ENCODE results near the gene AHRR.
"Not testable (repeated sequence)": the region's sequence is repeated elsewhere in the genome, so short reads cannot be mapped to it uniquely, and the experiment has no call there.

The AHRR gene

DNA sequence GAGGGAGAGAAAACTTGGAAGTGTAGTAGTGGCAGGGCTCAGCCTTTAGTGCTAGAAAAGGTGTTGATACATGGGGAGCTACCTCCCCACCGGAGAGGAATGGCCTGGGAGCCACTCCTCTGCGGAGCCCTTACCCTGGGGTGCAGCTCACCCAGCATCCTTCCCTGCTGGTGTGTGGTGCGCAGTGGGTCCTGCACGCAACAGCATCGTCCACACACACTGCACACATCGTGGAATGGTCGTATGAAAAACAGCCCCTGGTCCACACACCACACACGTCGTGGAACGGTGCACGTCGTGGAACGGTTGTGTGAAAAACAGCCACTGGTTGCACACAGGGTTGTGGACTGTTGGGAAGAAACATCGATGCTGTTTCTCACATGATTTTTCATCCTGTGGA is 16.1 kb upstream of the AHRR start:
- DNase-seq (ENCODE audit: low read depth in 3 of 3, low spot score in 1 of 3): no peak

DNA sequence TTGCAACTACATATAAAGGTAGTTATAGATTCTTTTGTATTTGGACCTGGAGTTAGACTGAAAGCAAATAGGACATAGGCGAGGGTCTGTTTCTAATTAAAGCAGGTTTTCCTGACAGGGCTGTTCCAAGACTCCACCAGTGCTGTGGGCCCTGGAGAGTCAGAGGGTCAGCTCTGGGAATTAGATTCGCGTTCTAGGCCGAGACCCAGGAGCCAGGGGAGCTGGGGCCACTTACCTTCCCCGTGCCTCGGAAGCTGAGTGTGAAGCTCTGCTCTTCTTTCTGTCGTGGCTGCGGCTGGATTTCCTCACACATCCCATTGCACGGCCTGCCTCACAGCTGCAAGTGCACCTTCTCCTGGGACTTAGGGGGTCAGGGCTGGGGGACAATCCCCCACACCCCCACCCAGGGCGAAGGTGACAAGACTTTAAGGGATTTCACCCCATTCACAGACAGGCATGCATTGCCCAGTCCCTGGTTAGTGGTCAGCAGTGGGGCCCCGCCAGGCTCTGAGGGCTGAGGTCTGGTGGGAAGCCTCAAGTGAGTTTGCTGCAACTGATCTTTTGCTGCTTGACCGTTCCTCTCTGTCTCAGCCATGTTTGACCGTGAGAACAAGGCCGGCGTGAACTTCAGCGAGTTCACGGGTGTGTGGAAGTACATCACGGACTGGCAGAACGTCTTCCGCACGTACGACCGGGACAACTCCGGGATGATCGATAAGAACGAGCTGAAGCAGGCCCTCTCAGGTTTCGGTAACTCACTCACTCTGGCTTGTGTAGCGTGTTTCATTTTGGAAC is 15.3 kb upstream of the AHRR start:
- DNase-seq (ENCODE audit: low read depth in 3 of 3, low spot score in 1 of 3): no peak

DNA sequence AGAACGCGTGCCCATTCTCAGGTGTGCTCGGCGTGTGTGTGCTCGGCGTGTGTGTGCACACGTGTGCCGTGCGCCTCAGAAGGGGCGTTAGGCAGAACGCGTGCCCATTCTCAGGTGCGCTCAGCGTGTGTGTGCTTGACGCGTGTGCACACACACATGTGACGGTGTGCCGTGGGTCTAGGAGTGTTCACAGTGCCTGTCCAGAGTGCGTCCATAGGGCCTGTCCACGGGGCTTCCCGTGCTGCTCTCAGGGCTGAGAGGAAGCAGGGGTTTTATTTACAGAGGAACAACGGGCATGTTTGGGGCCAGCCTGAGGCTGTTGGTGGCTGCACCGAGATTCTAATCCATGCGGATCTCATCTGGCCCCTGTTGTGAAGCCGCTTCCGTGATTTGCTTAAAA is 14.2 kb upstream of the AHRR start:
- DNase-seq (ENCODE audit: low read depth in 3 of 3, low spot score in 1 of 3): no peak

DNA sequence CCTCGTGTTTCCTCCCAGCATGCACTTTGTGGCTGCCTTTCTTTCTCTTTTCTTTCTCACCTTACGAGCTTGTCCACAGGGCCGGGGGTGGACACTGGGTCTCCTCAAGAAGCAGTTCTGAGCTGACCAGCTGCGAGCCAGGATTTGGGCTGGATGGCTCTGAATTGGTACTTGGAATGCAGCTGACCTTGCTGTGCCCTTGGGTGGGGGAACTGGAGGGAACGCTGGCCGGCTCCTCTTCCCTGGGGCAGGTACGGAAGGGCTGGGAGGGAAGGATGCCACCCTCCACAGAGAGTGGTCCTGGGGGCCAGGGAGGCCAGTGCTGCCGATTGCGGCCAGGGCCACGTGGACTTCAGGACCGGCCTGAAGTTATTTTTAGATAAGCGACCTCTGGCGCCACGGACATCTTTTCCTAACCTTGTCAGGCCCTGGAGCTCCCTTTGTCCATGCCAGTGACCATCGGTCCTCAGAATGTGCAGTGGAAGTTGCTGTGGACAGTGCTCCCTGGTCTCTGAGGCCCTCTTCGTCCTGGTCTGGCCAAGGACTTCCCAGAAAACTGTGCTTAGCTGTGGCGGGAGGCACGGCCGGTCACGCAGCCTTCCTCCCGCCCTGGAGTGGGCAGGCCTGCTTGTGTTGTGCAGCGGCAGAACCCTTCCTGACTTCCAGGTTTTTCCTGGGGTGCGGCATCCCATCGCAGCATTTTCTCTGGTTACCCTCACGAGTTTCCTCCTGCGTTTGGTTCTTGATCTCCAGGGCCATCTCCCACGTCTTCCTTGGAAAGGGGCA is 13.5 kb upstream of the AHRR start:
- no peak for DNase-seq (ENCODE audit: low read depth in 3 of 3, low spot score in 1 of 3)

DNA sequence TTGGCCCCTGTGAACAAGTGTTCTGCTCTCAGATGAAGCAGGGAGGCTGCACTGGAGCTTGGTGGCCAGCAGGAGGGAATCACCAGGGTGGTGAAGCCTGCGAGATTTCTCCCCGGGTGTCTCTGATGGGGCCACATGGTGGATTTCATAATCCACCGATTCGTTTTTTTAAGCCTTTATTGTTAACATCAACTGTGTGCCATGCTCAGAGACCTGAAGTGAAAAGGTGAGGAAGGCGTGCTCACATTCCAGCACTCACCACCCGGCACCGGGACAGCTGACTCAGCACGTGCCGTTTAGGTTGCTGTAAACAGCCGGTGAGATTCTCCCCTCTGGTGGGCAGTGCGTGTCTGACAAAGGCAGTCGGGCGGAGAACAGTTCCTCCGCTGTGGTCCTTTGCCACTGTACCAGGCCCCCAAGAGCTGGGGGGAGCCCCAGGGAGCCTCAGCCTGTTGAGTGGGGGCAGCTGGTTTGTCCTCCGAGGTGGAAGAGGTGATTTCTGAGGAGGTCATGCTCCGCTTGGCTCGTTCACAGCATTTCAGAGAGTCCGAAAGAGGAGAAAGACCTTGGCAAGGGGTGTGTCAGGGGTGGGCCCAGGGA is 12.7 kb upstream of the AHRR start:
- DNase-seq (ENCODE audit: low read depth in 3 of 3, low spot score in 1 of 3): no peak

DNA sequence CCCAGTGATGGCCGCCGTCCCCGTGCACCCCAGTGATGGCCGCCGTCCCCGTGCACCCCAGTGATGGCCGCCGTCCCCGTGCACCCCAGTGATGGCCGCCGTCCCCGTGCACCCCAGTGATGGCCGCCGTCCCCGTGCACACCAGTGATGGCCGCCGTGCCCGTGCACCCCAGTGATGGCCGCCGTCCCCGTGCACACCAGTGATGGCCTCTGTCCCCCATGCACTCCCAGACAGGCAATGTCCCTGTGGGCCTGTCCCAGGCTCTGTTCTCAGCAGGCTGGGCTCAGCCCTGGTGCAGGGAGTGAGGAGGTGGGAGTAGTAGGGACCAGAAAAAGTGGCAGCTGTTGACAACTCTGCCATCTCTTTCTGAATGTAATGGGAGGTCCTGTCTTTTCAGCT is 11.7 kb upstream of the AHRR start:
- DNase-seq (ENCODE audit: low read depth in 3 of 3, low spot score in 1 of 3): not testable (repeated sequence)

DNA sequence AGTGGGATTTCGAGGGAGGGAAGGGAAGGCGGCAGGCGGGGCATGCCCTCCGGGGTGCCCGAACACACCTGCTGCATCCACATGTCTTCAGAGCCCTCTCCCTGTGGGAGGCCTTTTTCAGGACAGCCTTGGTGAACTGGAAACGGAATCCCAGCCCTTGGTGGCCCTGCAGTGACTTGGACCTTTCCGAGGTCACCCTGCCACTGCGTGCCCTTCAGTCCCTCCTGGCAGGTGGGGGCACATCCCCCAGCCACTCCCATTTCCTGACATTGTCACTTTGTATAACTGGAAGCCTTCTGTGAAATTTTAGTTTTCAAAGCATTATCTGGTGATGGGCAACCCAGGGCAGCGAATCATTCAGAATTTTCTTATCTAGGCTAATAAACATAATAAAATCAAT is 11.0 kb upstream of the AHRR start:
- no peak for DNase-seq (ENCODE audit: low read depth in 3 of 3, low spot score in 1 of 3)

DNA sequence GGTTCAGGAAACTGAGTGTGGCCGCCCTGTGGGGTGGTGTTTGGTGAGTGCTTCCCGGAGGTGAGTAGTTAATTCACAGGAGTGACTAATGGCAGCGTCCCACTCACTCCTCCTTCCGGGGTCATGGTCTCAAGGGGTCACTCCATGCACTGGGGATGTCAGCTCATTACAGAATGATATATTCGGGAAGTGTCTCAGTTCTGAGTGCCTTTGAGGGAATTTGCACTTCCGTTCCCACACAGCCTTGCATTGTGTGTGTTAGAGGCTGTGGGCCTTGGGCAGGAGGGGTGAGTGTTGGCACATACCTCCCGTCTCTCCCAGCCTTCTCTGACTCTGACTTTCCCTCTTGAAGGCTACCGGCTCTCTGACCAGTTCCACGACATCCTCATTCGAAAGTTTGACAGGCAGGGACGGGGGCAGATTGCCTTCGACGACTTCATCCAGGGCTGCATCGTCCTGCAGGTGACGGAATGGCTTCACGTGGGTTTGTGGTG is 10.5 kb upstream of the AHRR start:
- DNase-seq (ENCODE audit: low read depth in 3 of 3, low spot score in 1 of 3): no peak

DNA sequence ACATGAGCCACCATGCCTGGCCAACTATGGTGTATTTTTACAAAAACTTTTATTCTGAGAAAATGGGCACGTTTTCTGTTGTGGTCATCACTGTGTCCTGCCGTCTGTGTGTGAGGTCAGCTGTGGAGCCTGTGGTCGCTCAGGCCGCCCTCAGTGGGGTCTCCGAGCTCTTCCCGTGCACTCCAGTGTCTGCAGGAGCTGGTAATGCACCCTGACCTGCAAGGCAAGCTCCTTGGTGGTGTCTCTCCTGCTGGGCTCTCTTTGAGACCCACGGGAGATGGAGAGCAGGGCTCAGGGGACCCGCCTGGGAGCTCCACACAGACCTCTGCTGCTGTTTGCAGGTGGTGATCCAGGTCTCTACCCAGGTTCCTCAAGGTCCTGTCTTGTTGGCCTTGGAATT is 9.6 kb upstream of the AHRR start:
- no peak for DNase-seq (ENCODE audit: low read depth in 3 of 3, low spot score in 1 of 3)

DNA sequence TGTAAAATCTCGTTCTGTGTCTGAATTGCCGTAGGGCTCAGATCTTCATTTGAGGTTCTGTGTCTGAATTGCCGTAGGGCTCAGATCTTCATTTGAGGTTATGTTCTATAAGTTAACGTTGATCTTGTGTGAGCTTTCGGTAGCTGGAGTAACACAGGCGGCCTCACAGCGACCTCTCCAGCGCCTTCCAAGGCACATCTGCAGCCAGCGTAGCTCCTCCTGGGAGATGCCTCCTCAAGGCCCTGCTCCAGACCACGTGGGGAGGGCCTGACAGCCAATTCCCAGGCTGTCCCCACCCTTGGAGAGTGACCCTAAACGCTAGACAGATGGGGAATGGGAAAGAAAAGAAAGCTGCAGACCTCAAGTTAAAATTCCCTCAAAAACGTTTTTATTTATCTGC is 8.7 kb upstream of the AHRR start:
- no peak for DNase-seq (ENCODE audit: low read depth in 3 of 3, low spot score in 1 of 3)

DNA sequence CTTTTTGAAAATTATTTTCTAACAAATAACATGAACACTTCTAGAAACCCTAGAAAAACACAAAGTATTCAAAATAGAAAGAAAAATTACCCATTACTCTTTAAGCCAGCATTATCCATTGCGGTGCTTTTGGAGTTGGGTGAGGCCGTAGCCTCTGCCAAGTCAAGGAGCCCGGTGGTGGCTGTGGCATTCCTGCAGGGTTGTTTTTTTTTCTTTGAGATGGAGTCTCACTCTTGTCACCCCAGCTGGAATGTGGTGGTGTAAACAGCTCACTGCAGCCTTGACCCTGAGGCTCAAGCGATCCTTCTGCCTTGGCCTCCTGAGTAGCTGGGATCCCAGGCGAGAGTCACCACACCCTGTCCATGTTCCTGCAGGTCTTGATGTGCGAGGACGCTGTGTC is 8.2 kb upstream of the AHRR start:
- DNase-seq (ENCODE audit: low read depth in 3 of 3, low spot score in 1 of 3): no peak

DNA sequence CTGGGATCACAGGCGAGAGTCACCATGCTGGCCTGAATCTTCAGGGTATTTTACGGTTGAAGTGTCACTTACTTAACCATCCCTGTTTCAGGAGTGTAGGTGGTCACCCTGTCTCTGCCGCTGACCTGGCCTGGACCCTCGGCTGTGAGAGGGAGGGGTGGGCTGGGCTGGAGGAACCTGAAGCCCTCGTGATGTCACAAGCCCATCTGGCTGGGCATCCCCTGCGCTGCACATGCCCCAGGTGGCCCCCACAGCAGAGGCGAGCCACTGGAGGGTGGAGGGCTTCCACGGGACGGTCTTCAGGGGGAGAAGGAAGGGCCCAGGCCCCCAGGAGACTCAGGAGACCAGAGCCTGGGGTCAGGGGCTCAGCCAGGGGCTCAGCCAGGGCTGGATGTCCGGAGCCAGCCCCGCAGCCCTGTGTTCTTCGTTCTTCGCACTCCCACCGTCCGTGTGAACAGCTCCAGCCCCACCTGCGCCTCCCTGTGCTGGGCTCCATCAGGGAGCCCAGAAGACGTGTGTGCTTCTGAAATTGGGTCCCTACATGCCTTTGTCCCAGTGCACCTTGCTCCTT is 7.6 kb upstream of the AHRR start:
- DNase-seq (ENCODE audit: low read depth in 3 of 3, low spot score in 1 of 3): no peak

DNA sequence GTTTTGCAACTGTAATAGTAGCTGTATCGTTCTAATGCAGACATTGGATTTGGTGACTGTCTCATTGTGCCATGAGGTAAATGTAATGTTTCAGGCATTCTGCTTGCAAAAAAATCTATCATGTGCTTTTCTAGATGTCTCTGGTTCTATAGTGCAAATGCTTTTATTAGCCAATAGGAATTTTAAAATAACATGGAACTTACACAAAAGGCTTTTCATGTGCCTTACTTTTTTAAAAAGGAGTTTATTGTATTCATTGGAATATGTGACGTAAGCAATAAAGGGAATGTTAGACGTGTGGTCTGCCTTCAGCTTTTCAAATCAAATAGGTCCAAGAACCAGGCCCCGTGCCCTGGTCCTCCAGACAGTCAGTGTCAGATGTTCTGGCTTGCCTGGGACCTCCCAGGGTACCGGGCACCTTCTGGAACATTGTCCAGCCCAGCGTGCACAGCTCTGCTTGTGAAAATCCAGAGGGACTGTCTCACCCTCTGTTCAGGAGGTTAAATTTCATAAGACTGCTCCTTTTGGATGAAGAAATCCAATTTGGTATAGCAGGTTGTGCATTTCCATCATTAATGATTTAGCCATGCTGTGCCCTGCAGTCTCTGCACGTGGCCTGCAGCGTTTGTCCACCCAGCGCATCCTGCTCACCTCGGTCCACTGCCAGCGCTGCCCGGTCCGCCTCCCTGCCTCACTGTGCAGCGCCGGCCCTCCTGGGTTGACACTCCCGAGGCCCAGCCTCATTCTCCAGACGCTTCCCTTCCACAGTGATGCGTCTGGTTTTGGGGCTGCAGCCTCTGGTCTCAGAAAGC is 6.6 kb upstream of the AHRR start:
- no peak for DNase-seq (ENCODE audit: low read depth in 3 of 3, low spot score in 1 of 3)

DNA sequence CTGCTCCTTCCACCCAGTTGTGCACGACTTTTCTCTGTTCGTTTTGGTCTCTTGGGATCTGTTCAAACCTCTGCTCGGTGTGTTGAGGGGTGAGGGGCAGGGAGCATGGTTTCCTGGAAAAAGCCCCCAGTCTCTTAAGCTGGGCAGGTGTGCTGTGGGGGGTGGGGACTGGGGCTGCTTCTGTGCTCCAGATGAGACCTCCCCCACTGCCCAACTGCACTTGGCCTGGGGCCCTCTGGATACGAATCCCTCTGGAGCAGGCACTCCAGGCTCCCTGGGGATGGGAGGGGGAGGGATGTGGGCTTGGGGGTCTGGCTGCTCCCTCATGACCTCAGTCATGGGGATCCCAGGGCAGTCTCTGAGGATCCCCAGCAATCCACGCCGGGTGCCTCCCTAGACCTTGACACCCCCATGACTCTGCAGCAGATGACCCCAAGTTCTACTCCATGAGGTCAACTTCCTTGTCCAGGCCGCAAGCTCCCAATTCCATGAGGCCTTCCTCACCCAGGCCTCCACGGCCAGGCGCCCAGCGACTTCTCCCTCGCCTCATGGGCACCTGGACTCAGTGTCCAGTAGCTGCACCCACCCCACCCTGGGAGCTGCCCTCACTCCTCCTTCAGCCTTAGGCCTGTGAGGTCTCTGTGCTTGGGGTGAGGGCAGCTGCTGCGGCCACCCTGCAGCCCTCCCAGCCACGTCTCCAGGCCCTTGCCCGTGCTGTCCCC is 5.9 kb upstream of the AHRR start:
- DNase-seq (ENCODE audit: low read depth in 3 of 3, low spot score in 1 of 3): no peak

DNA sequence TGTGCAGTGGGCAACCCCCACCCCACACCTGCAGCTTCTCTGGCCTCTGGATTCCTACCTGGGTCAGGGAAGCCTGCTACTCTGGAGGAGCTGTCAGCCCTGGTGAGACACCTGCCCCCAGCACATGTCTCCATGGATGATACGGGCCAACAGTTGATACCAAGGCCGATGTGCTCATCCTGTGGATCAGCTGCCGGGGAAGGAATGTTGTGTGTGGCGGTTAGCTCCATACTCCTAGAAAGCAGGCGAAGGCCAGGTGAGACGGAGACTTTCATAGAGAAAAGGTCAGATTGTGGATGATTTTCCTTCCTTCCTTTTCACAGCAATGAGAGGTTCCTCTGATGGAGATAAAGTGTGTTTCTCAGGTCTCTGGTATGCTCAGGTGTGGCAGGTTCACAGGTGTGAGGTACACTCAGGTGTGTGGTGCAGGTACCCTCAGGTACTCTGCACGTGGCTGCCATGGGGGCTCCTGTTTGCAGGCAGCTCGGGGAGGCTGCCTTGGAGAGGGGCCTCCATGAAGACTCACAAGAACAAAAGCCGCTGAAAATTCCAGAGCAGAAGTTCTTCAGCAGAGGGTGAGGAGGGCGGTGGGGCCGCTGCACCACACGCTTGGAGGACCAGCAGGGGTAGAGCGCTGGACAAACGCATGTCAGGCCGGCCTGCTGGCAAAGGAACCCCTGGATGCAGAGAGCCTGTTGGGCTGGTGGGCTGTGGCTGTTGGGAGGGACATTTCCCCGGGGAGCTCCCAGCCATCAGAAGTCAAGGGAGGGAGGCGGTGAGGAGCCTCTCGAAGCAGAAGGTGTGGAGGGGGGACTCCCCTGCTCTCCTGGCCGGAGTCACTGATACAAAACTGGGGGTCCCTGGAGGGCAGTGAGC is 5.1 kb upstream of the AHRR start:
- DNase-seq (ENCODE audit: low read depth in 3 of 3, low spot score in 1 of 3): no peak

DNA sequence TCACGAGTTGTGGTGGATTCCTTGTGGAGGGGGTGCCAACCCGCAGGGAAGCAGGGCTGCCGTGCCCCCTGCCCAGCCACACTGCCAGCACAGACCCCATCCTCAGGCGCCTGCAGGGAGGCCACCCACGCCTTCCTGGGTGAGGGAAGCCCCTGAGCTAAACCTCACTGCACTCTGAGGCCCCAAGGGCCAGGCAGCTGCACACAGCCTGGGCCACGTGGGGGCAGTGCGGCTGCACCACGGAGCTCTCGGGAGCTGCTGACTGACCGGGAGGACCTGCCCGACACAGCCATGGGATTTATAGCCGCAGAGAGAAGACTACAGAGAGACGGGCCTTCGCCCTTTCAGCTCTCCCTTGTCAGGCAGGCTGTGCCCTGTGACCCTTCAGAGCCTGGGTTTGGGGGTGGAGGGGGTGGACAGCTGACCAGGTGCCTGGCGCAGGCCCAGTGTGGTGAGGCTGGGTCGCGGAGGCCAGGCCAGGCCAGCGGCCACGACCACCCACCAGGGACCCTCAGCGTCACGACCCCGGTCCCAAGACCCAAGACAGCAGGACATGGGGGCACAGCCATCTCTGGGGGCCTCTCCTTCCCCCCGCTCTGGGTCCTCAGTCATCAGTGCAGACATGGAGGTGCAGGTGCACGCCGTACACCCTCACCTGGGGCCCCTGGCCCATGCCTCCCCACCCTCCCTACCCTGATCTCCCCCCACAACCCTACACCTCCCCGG is 4.3 kb upstream of the AHRR start:
- DNase-seq (ENCODE audit: low read depth in 3 of 3, low spot score in 1 of 3): no peak

DNA sequence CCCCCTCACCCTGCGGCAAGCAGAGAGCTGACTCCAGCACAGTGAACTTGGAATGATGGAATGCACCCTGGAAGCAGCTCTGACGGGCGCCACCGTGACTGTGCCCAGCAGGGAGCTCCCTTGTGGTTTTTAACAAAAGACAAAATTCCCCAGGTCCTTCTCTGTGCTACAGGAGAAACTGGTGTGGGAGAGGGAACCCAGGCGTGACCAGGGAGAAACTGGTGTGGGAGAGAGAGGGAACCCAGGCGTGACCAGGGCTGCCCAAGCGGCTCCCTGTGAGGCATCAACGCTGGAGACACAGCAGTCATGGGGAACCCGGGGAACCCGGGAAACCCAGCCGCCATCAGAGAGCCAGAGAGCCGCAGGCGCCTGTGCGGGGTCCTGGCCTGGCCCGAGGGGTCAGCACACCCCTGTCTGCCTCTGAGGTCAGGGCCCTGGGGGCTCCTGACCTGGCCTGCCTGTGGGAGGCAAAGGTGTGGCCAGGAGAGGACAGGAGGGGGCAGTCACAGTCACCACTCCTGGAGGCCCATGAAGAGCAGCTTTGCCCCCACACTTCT is 3.1 kb upstream of the AHRR start:
- no peak for DNase-seq (ENCODE audit: low read depth in 3 of 3, low spot score in 1 of 3)

DNA sequence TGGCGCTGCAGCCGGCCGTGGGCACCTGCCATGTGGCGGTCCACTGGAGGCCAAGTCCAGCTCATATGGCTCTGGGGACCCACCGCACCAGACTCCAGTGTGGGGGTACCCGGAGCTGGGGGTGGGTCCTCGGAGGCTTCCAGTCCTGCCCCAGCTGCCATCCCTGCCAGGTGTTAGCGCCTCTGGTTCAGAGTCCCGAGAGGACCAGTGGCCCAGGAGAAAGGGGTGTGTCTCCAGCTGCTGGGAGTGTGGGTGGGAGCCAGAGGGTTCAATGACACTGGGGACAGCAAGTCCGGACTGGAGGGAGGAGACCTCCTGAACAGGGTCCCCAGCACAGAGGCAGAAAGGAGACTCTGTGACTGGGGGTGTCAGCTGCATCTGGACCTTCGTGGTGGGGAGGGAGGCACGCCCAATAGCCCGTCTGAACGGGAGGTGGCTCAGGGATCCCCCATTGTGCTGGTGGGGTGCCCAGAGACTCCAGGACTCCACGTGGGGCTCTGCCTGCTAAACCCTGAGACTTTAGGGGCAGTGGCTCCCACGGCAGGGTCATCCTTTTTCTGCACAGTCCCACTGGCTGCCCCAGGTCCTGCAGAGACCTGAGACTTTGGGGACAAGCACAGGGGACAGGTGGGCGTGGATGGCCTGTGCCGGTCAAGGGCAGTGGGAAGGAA is 2.4 kb upstream of the AHRR start:
- DNase-seq (ENCODE audit: low read depth in 3 of 3, low spot score in 1 of 3): no peak

Data from stimulated activated CD4-positive, alpha-beta T cell treated with anti-CD3 and anti-CD28 coated beads, TNF-alpha, amount 100 ng/mL, for 1 hour (primary cell).